Uterus (tissue), 4 donors: ENCODE data around the gene SMAD9. TPM values are rescaled to one million over a fixed set of nuclear protein-coding genes. Genes with fewer than 3 reads are reported as not detected.
"Not testable (repeated sequence)": the region's sequence is repeated elsewhere in the genome, so short reads cannot be mapped to it uniquely, and the experiment has no call there.

Source experiments
- DNase-seq, 2 donors: peaks; one replicate each; pipeline ENCODE4 v3.0.0-alpha.2; 2019 to 2020
- H3K27ac ChIP-seq, 2 donors: fragments of 200-600 bp; sonication (generic); 1 replicate in 1 of 2; 2 replicates in 1 of 2; pipeline ENCODE4 v1.5.1; 2016 to 2018
- H3K27me3 ChIP-seq, 2 donors: fragments of 200-600 bp; sonication (generic); one replicate each; pipeline ENCODE4 v1.5.1; 2018 to 2019; ENCODE audit warnings: control low read depth in 1 of 2
- H3K36me3 ChIP-seq, 2 donors: fragments of 200-600 bp; sonication (generic); one replicate each; pipeline ENCODE4 v1.5.1; 2019; ENCODE audit warnings: control low read depth in 1 of 2
- H3K4me1 ChIP-seq, 2 donors: fragments of 200-600 bp; sonication (generic); one replicate each; pipeline ENCODE4 v1.5.1; 2018 to 2019; ENCODE audit warnings: control low read depth in 1 of 2
- H3K4me3 ChIP-seq, 2 donors: fragments of 200-600 bp; sonication (generic); 1 replicate in 1 of 2; 2 replicates in 1 of 2; pipeline ENCODE4 v1.5.1; 2018 to 2019; ENCODE audit warnings: mild to moderate bottlenecking in 1 of 2
- H3K9me3 ChIP-seq, 2 donors: fragments of 200-600 bp; sonication (generic); one replicate each; pipeline ENCODE4 v1.5.1; 2019; ENCODE audit warnings: control low read depth in 1 of 2
- POLR2A ChIP-seq, 2 donors: fragments of 450-650 bp; IDR thresholded peaks; one replicate each; pipeline ENCODE4 v1.6.1; 2016; ENCODE audit warnings: antibody characterized with exemption in 2 of 2, mild to moderate bottlenecking in 1 of 2, moderate library complexity in 1 of 2
- intact Hi-C: fragments of 100-400 bp; cut with DNase I; formaldehyde crosslinking; loops from one replicate; pipeline ENCODE4 v1.15.1; 2023; ENCODE audit warnings: low total_unique reads
- total RNA-seq, 4 donors: library from RNA; depleted of rRNA in 3 of 4; stranded (reverse); fragments of >200 nt in 3 of 4; gene quantifications; one replicate each; pipeline versions ENCODE4 v1.1.0 to v1.2.4, GENCODE V29; 2014 to 2023
- TF ChIP-seq, protein P1 (sequence below), 4 experiments: fragments of 200-600 bp in 2 of 4; fragments of 450-650 bp in 2 of 4; sonication (generic) in 2 of 4; IDR thresholded peaks; one replicate each; pipeline ENCODE4 v1.5.1; 2016 to 2019; ENCODE audit warnings: antibody characterized with exemption in 4 of 4, mild to moderate bottlenecking in 2 of 4, moderate library complexity in 1 of 4
- donor health status: DM: yes; HTN: yes; CAD: no.

The SMAD9 gene
- total RNA-seq, 4 donors from 2014 or later: 3.6 to 31.0 (median 23.9) TPM

DNA sequence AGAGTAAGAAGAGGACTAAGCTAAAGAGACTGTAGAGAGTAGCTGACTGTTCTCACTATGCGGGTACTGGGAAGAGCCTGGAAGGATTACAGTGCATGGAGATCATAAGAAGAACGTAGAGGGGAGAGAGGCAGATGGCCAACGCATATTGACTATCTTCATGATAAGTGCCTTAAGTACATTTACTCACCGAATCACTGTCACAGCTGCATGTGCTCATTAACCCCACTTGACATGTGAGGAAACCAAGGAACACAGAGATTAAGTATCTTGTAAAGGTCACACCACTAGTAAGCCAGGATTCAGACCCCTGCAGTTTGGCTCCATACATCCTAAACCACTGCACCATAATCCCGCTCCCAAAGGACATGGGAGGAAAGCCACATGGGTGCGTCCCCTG is 34.1 kb downstream of the SMAD9 start:
- no peaks in the 10 kb centered on the region for H3K9me3 ChIP-seq
- H3K4me1 ChIP-seq: no peaks in the 10 kb centered on the region
- no peak overlapping the region for H3K27ac ChIP-seq
- no peak for DNase-seq
- H3K4me3 ChIP-seq: no peak overlapping the region
- intact Hi-C loops: no loop called here
- H3K36me3 ChIP-seq: no peaks in the 10 kb centered on the region
- no peaks in the 10 kb centered on the region for H3K27me3 ChIP-seq
- TF ChIP-seq, protein P1, sequence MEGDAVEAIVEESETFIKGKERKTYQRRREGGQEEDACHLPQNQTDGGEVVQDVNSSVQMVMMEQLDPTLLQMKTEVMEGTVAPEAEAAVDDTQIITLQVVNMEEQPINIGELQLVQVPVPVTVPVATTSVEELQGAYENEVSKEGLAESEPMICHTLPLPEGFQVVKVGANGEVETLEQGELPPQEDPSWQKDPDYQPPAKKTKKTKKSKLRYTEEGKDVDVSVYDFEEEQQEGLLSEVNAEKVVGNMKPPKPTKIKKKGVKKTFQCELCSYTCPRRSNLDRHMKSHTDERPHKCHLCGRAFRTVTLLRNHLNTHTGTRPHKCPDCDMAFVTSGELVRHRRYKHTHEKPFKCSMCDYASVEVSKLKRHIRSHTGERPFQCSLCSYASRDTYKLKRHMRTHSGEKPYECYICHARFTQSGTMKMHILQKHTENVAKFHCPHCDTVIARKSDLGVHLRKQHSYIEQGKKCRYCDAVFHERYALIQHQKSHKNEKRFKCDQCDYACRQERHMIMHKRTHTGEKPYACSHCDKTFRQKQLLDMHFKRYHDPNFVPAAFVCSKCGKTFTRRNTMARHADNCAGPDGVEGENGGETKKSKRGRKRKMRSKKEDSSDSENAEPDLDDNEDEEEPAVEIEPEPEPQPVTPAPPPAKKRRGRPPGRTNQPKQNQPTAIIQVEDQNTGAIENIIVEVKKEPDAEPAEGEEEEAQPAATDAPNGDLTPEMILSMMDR (IDR thresholded peaks at IDR 0.05): no peak
- TF ChIP-seq POLR2A (IDR thresholded peaks at IDR 0.05): no peak

GRCh38 chr13:36884235-36884634 is 35.8 kb downstream of the SMAD9 start:
- H3K27me3 ChIP-seq: no peaks in the 10 kb centered on the region
- TF ChIP-seq POLR2A (IDR thresholded peaks at IDR 0.05): no peak
- TF ChIP-seq, protein P1 (IDR thresholded peaks at IDR 0.05): no peak
- no peaks in the 10 kb centered on the region for H3K4me1 ChIP-seq
- no peaks in the 10 kb centered on the region for H3K9me3 ChIP-seq
- H3K36me3 ChIP-seq: no peaks in the 10 kb centered on the region
- no peak overlapping the region for H3K4me3 ChIP-seq
- no peak overlapping the region for H3K27ac ChIP-seq
- intact Hi-C loops: no loop called here
- DNase-seq: no peak

- no peaks in the 10 kb centered on the region for H3K4me1 ChIP-seq
These were observed 36.2 kb downstream of the SMAD9 start for GRCh38 chr13:36883824-36884223.

DNA sequence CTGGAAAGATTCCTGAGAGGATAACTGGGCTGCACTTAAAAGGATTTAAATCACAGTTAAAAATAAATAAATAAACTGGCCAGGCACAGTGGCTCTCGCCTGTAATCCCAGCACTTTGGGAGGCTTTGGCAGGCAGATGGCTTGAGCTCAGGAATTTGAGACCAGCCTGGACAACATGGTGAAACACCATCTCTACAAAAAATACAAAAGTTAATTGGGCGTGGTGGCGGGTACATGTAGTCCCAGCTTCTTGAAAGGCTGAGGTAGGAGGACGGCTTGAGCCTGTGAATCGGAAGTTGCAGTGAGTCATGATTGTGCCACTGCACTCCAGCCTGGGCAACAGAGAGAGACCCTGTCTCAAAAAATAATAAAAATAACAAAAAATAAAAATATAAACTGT is 36.6 kb downstream of the SMAD9 start:
- H3K9me3 ChIP-seq, H3K27me3 ChIP-seq, H3K4me1 ChIP-seq, H3K27ac ChIP-seq, DNase-seq, H3K4me3 ChIP-seq, intact Hi-C loops, H3K36me3 ChIP-seq: not testable (repeated sequence)

More at GRCh38 chr13:36883824-36884223, 36.2 kb downstream of the SMAD9 start:
- TF ChIP-seq, protein P1 (IDR thresholded peaks at IDR 0.05): no peak
- no peak for TF ChIP-seq POLR2A (IDR thresholded peaks at IDR 0.05)
- intact Hi-C loops: no loop called here
- H3K36me3 ChIP-seq: no peaks in the 10 kb centered on the region
- H3K27me3 ChIP-seq: no peaks in the 10 kb centered on the region
- no peak overlapping the region for H3K4me3 ChIP-seq
- no peaks in the 10 kb centered on the region for H3K9me3 ChIP-seq
- DNase-seq: no peak
- no peak overlapping the region for H3K27ac ChIP-seq

GRCh38 chr13:36882829-36883390 is 37.1 kb downstream of the SMAD9 start:
- DNase-seq: no peak
- Histone ChIP-seq H3K9me3 (no peaks in the 10 kb centered on the region), H3K27me3 (no peaks in the 10 kb centered on the region), H3K4me1 (no peaks in the 10 kb centered on the region), H3K27ac (no peak overlapping the region), H3K36me3 (no peaks in the 10 kb centered on the region), H3K4me3 (no peak overlapping the region)
- intact Hi-C loops: no loop called here
- TF ChIP-seq, protein P1 (IDR thresholded peaks at IDR 0.05): no peak
- no peak for TF ChIP-seq POLR2A (IDR thresholded peaks at IDR 0.05)

GRCh38 chr13:36880961-36881360 is 39.1 kb downstream of the SMAD9 start:
- no peak overlapping the region for H3K27ac ChIP-seq

More at GRCh38 chr13:36880961-36881360, 39.1 kb downstream of the SMAD9 start:
- intact Hi-C loops: no loop called here
- Histone ChIP-seq H3K27me3 (no peaks in the 10 kb centered on the region), H3K4me3 (no peak overlapping the region), H3K4me1 (no peaks in the 10 kb centered on the region), H3K9me3 (no peaks in the 10 kb centered on the region), H3K36me3 (no peaks in the 10 kb centered on the region)
- no peak for DNase-seq
- TF ChIP-seq, protein P1 (IDR thresholded peaks at IDR 0.05): no peak
- TF ChIP-seq POLR2A (IDR thresholded peaks at IDR 0.05): no peak
